Neural progenitor cell (in vitro differentiated cells): ENCODE data around the gene EFCAB6. TPM values are rescaled to one million over a fixed set of nuclear protein-coding genes. Genes with fewer than 3 reads are reported as not detected.

Source experiments
- DNase-seq: peaks from one replicate; pipeline ENCODE4 v3.0.0-alpha.2; 2016; ENCODE audit warnings: low spot score
- H2AFZ ChIP-seq: fragments of 200-600 bp; sonication (generic); replicated peaks from 2 replicates; pipeline ENCODE4 v1.6.1; 2016; ENCODE audit warnings: antibody characterized with exemption
- H3F3A ChIP-seq: fragments of 200-600 bp; sonication (generic); 2 replicates; pipeline ENCODE4 v1.6.1; 2016; ENCODE audit warnings: antibody characterized with exemption, low read depth
- H3K27ac ChIP-seq: fragments of 200-600 bp; sonication (generic); 2 replicates; pipeline ENCODE4 v1.5.1; 2016; ENCODE audit warnings: mild to moderate bottlenecking
- H3K27me3 ChIP-seq: fragments of 200-600 bp; sonication (generic); 2 replicates; pipeline ENCODE4 v1.6.1; 2016; ENCODE audit warnings: mild to moderate bottlenecking, moderate library complexity
- H3K36me3 ChIP-seq: fragments of 200-600 bp; sonication (generic); 2 replicates; pipeline ENCODE4 v1.5.1; 2016
- H3K4me1 ChIP-seq: fragments of 200-600 bp; sonication (generic); 2 replicates; pipeline ENCODE4 v1.6.1; 2016; ENCODE audit warnings: mixed run types
- H3K4me2 ChIP-seq: fragments of 200-600 bp; sonication (generic); 2 replicates; pipeline ENCODE4 v1.6.1; 2016
- H3K4me3 ChIP-seq: fragments of 200-600 bp; sonication (generic); 2 replicates; pipeline ENCODE4 v1.5.1; 2016
- H3K79me2 ChIP-seq: fragments of 200-600 bp; sonication (generic); 2 replicates; pipeline ENCODE4 v1.6.1; 2016; ENCODE audit warnings: low read depth
- H3K9ac ChIP-seq: fragments of 200-600 bp; sonication (generic); 2 replicates; pipeline ENCODE4 v1.6.1; 2016
- H3K9me3 ChIP-seq: fragments of 200-600 bp; sonication (generic); 2 replicates; pipeline ENCODE4 v1.5.1; 2016; ENCODE audit warnings: low read depth
- H4K20me1 ChIP-seq: fragments of 200-600 bp; sonication (generic); 2 replicates; pipeline ENCODE4 v1.6.1; 2016; ENCODE audit warnings: low read depth
- H3K27ac Mint-ChIP-seq: 3 replicates; pipeline ENCODE4 v1.8.0; 2021; ENCODE audit warnings: mixed read lengths
- H3K27me3 Mint-ChIP-seq: 2 replicates; pipeline ENCODE4 v1.8.0; 2022; ENCODE audit warnings: low read depth, mild to moderate bottlenecking, inconsistent platforms, moderate library complexity, mixed read lengths; ENCODE audit not compliant: insufficient read depth
- H3K36me3 Mint-ChIP-seq: 3 replicates; pipeline ENCODE4 v1.8.0; 2021; ENCODE audit warnings: mixed read lengths
- H3K4me1 Mint-ChIP-seq: 3 replicates; pipeline ENCODE4 v1.8.0; 2021; ENCODE audit warnings: mixed read lengths
- H3K4me3 Mint-ChIP-seq: 3 replicates; pipeline ENCODE4 v1.8.0; 2021; ENCODE audit warnings: mild to moderate bottlenecking, moderate library complexity, mixed read lengths
- H3K9me3 Mint-ChIP-seq: 3 replicates; pipeline ENCODE4 v1.8.0; 2020; ENCODE audit warnings: mixed read lengths
- CTCF ChIP-seq: fragments of 200-600 bp; sonication (generic); IDR thresholded peaks from 2 replicates; pipeline ENCODE4 v1.5.1; 2017; ENCODE audit warnings: antibody characterized with exemption, mild to moderate bottlenecking
- EZH2 ChIP-seq: fragments of 200-600 bp; sonication (generic); IDR thresholded peaks from 2 replicates; pipeline ENCODE4 v1.6.1; 2017; ENCODE audit warnings: antibody characterized with exemption, mild to moderate bottlenecking, moderate library complexity
- EZH2phosphoT487 ChIP-seq: fragments of 200-600 bp; sonication (generic); IDR thresholded peaks from 2 replicates; pipeline ENCODE4 v1.6.1; 2017; ENCODE audit warnings: antibody characterized with exemption
- total RNA-seq: library from RNA; depleted of rRNA; stranded (reverse); fragments of >200 nt; gene quantifications from 2 replicates; pipeline ENCODE4 v1.2.3, GENCODE V29; 2015; ENCODE audit warnings: low replicate concordance

EFCAB6 gene
- total RNA-seq, 1 donor from 2014 or later, result 4.9 TPM

DNA sequence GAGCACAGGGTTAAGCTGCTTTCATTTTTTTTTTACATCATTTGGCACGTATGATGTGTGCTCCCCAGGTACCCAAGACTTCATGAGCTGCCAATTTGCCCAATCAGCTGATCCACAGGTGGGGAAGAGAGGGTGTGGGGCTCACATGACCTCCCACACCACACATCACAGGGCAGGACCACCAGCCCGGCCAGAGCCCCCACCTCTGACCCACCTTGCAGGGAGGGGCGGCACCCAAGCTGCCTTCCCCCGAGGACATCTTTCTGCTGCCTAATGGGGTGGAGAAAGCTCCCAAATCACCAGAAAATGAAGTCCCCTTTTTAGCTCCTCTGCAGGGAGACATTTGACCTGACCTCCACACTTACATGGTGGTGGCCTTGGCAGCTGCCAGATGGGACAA lies 280.5 kb downstream of the EFCAB6 start:
- Mint-ChIP-seq H3K4me3 (no peak overlapping the region), H3K27ac (no peak overlapping the region), H3K36me3 (no peaks in the 10 kb centered on the region), H3K4me1 (no peaks in the 10 kb centered on the region), H3K9me3 (peaks cover 7% of the 10 kb centered on the region), H3K27me3 (peaks cover 5% of the 10 kb centered on the region)
- no peaks in the 10 kb centered on the region for H3K27me3 ChIP-seq
- no peak overlapping the region for H2AFZ ChIP-seq
- no peak overlapping the region for H3K9ac ChIP-seq
- H3K27ac ChIP-seq, result no peak overlapping the region
- H4K20me1 ChIP-seq, result no peaks in the 10 kb centered on the region
- no peak overlapping the region for H3K4me2 ChIP-seq
- no peaks in the 10 kb centered on the region for H3K4me1 ChIP-seq
- no peaks in the 10 kb centered on the region for H3F3A ChIP-seq
- no peak overlapping the region for H3K4me3 ChIP-seq
- H3K36me3 ChIP-seq, result no peaks in the 10 kb centered on the region
- TF ChIP-seq CTCF, result no peak
- TF ChIP-seq EZH2phosphoT487, result no peak
- no peak for TF ChIP-seq EZH2
- no peak for DNase-seq
- H3K9me3 ChIP-seq, result no peaks in the 10 kb centered on the region
- no peaks in the 10 kb centered on the region for H3K79me2 ChIP-seq

DNA sequence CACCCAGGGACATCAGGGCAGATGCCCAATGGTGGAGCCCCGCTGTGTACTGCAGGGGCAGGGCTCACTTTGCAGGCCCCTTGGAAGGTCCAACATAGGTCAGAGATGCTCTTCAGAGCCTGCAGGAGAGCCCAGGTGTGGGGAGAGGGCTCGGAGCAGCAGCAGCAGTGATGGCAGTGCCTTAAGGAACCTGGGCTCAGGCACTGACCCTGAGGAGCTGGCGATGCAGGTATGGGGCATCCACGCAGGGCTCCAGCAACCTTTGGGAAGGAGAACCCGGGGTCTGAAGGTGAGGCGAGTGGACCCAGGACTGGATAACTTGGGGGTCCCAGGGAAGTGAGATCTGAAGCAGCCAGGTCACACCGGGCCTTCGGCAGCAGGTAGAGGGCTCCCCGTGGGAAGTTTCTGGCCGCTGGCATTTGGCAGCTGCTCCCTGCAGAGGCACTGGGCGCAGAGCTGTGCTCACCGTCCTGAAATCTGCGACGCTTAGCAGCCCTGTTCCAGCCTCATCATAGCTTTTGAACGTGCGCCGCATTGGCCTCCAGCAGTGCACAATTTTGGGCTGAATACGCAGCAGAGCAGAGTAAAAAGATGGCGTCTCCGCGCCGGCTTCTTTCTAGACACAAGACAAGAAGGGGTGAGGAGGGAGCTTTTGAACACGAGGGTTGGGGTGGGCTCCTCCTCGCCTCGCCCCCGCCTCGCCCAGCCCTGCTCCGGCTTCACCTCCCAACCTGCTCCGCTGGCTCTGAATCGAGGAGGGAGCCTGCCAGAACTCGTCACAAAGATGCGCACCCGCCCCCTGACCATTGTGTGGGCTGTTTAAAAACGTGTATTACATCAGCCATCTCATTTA lies 281.5 kb downstream of the EFCAB6 start:
- Mint-ChIP-seq H3K4me1 (no peaks in the 10 kb centered on the region), H3K27me3 (peaks cover 2% of the 10 kb centered on the region), H3K27ac (no peak overlapping the region), H3K36me3 (no peaks in the 10 kb centered on the region), H3K4me3 (no peak overlapping the region), H3K9me3 (no peaks in the 10 kb centered on the region)
- H3K79me2 ChIP-seq, result no peaks in the 10 kb centered on the region
- no peaks in the 10 kb centered on the region for H3K36me3 ChIP-seq
- H3K9me3 ChIP-seq, result no peaks in the 10 kb centered on the region
- no peak overlapping the region for H3K4me3 ChIP-seq
- H3K4me1 ChIP-seq, result no peaks in the 10 kb centered on the region
- no peak for DNase-seq
- no peak overlapping the region for H3K4me2 ChIP-seq
- H3F3A ChIP-seq, result no peaks in the 10 kb centered on the region
- H4K20me1 ChIP-seq, result no peaks in the 10 kb centered on the region
- no peak overlapping the region for H3K9ac ChIP-seq
- TF ChIP-seq CTCF, result no peak
- no peak for TF ChIP-seq EZH2phosphoT487
- TF ChIP-seq EZH2, result no peak
- no peak overlapping the region for H3K27ac ChIP-seq
- H2AFZ ChIP-seq, result no peak overlapping the region
- H3K27me3 ChIP-seq, result no peaks in the 10 kb centered on the region

DNA sequence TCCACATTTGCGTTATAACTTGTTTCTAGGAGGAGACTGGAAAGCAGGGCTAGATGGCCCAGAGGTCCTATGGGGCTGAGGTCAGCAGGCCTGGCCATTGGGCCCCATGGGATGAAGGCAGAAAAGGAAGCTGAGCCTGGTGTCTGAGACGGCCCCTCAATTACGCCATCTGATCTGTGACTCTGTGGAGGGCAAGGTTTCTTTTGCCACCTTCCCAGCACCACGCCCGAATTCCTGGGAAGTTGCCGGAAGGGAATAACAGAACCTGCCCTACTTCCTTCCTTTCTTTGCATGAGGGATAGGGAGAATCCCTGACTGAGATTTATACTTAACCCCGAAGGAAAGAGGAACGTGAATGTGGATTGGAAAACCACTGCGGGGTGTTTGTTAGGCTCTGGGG lies 282.2 kb downstream of the EFCAB6 start:
- Histone ChIP-seq H3F3A (no peaks in the 10 kb centered on the region), H3K36me3 (no peaks in the 10 kb centered on the region), H4K20me1 (no peaks in the 10 kb centered on the region), H3K9me3 (no peaks in the 10 kb centered on the region), H3K4me3 (no peak overlapping the region), H3K27ac (no peak overlapping the region), H3K27me3 (no peaks in the 10 kb centered on the region), H3K4me2 (no peak overlapping the region), H3K4me1 (no peaks in the 10 kb centered on the region), H3K9ac (no peak overlapping the region), H3K79me2 (no peaks in the 10 kb centered on the region), H2AFZ (no peak overlapping the region)
- H3K27ac Mint-ChIP-seq, result no peak overlapping the region
- TF ChIP-seq EZH2phosphoT487 (no peak), EZH2 (no peak), CTCF (no peak)
- H3K4me3 Mint-ChIP-seq, result no peak overlapping the region
- peaks cover under 1% of the 10 kb centered on the region for H3K27me3 Mint-ChIP-seq
- no peak for DNase-seq
- no peaks in the 10 kb centered on the region for H3K9me3 Mint-ChIP-seq
- H3K4me1 Mint-ChIP-seq, result no peaks in the 10 kb centered on the region
- H3K36me3 Mint-ChIP-seq, result no peaks in the 10 kb centered on the region
